Measurements from ENCODE around the gene BCL11B. TPM values are rescaled to one million over a fixed set of nuclear protein-coding genes. Genes with fewer than 3 reads are reported as not detected.

Gene BCL11B
- total RNA-seq, 1 donor from 2014 or later, result 0.16 TPM

DNA sequence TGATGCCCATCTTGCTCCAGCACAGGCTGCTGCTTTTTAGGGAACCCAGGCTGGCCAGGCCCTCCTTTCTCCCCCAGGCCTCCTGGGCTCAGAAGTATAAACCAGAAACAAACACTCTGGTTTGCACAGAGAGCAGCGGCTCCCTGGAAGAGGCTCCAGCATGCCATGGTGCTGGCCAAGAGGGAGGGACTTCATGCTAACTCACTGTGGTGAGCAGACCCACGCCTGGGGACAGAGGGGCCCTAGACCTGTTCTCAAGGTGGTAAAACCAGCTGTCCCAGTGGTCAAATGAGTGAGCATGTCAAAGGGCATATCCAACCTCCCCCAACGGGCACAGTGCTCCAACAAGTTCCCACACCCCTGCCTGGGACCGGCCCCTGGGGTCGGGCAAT lies 15.5 kb downstream of the BCL11B start:
- Mint-ChIP-seq H3K4me3 (ENCODE audit: unreplicated experiment) (no peak overlapping the region), H3K4me1 (ENCODE audit: unreplicated experiment) (peaks cover 8% of the 10 kb centered on the region), H3K36me3 (ENCODE audit: unreplicated experiment) (no peaks in the 10 kb centered on the region), H3K27ac (ENCODE audit: unreplicated experiment) (no peak overlapping the region), H3K9me3 (ENCODE audit: unreplicated experiment) (no peaks in the 10 kb centered on the region), H3K27me3 (ENCODE audit: unreplicated experiment) (peaks cover 51% of the 10 kb centered on the region)
- DNase-seq (ENCODE audit: extremely low spot score, unreplicated experiment), result no peak
- TF ChIP-seq CTCF (IDR thresholded peaks at IDR 0.05), result no peak

- no peaks in the 10 kb centered on the region for H3K36me3 Mint-ChIP-seq (ENCODE audit: unreplicated experiment)
Measured at GRCh38 chr14:99255621-99256482, 16.1 kb downstream of the BCL11B start.

DNA sequence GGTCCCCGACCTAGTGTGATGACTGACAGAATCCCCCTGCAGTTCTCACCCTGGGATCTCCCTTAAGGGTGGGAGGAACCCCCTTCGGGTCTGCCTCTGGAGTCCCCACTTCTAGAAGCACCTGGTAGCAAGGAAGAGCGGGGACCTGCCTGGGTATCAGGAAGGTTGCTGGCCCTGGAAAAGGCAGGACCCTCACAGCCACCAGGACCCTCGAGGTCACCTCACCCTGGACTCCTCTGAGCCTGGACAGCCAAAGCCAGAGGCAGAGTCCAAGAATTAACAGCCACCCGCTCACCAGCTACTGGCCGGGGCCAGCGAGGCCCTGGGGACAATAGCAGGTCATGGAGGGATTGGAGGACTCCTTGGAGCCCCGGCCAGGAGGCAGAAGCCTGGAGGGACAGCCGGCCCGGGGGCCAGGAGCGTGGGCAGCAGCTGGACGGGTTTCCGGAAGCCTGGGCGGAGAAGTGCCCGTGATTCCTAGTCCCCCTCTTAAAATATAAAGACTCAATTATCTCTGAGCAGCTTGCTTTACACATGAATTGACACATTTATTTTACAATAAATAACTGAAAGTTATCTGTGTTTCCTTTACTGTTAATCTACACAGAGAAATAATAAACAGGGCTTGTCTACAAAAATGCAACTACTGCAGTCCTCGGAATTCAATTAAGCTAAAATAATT lies 17.5 kb downstream of the BCL11B start:
- Mint-ChIP-seq H3K27me3 (ENCODE audit: unreplicated experiment) (peaks cover 40% of the 10 kb centered on the region), H3K9me3 (ENCODE audit: unreplicated experiment) (no peaks in the 10 kb centered on the region), H3K36me3 (ENCODE audit: unreplicated experiment) (no peaks in the 10 kb centered on the region), H3K27ac (ENCODE audit: unreplicated experiment) (no peak overlapping the region), H3K4me3 (ENCODE audit: unreplicated experiment) (no peak overlapping the region), H3K4me1 (ENCODE audit: unreplicated experiment) (peaks cover 8% of the 10 kb centered on the region)
- no peak for TF ChIP-seq CTCF (IDR thresholded peaks at IDR 0.05)
- no peak for DNase-seq (ENCODE audit: extremely low spot score, unreplicated experiment)

More at GRCh38 chr14:99255621-99256482, 16.1 kb downstream of the BCL11B start:
- peaks cover 8% of the 10 kb centered on the region for H3K4me1 Mint-ChIP-seq (ENCODE audit: unreplicated experiment)
- DNase-seq (ENCODE audit: extremely low spot score, unreplicated experiment), result no peak
- H3K4me3 Mint-ChIP-seq (ENCODE audit: unreplicated experiment), result no peak overlapping the region
- H3K27ac Mint-ChIP-seq (ENCODE audit: unreplicated experiment), result no peak overlapping the region
- no peak for TF ChIP-seq CTCF (IDR thresholded peaks at IDR 0.05)
- no peaks in the 10 kb centered on the region for H3K9me3 Mint-ChIP-seq (ENCODE audit: unreplicated experiment)
- peaks cover 48% of the 10 kb centered on the region for H3K27me3 Mint-ChIP-seq (ENCODE audit: unreplicated experiment)

GRCh38 chr14:99253890-99254289 lies 18.1 kb downstream of the BCL11B start:
- Mint-ChIP-seq H3K27ac (ENCODE audit: unreplicated experiment) (no peak overlapping the region), H3K36me3 (ENCODE audit: unreplicated experiment) (no peaks in the 10 kb centered on the region), H3K9me3 (ENCODE audit: unreplicated experiment) (no peaks in the 10 kb centered on the region), H3K4me3 (ENCODE audit: unreplicated experiment) (no peak overlapping the region), H3K27me3 (ENCODE audit: unreplicated experiment) (peaks cover 35% of the 10 kb centered on the region), H3K4me1 (ENCODE audit: unreplicated experiment) (peaks cover 8% of the 10 kb centered on the region)
- DNase-seq (ENCODE audit: extremely low spot score, unreplicated experiment), result no peak
- TF ChIP-seq CTCF (IDR thresholded peaks at IDR 0.05), result no peak
